GM23338 (cell line): ENCODE results near the gene PHOSPHO1. TPM values are rescaled to one million over a fixed set of nuclear protein-coding genes. Genes with fewer than 3 reads are reported as not detected.

Experiments
- ATAC-seq: fragments of 200-7000 bp; cut with Tn5 transposase; 3 replicates; pipeline ENCODE4 v1.9.1; 2020
- DNase-seq: peaks from one replicate; pipeline ENCODE4 v3.0.0-alpha.2; 2015; ENCODE audit warnings: low spot score
- H2AFZ ChIP-seq: fragments of 200-600 bp; sonication (generic); 2 replicates; pipeline ENCODE4 v1.8.0; 2016; ENCODE audit warnings: antibody characterized with exemption, mild to moderate bottlenecking, moderate library complexity
- H3F3A ChIP-seq: fragments of 200-600 bp; sonication (generic); replicated peaks from 2 replicates; pipeline ENCODE4 v1.8.0; 2017; ENCODE audit warnings: antibody characterized with exemption, mixed run types, low read depth
- H3K27ac ChIP-seq: fragments of 200-600 bp; sonication (generic); 2 replicates; pipeline ENCODE4 v1.6.1; 2016; ENCODE audit warnings: low read depth
- H3K27me3 ChIP-seq: fragments of 200-600 bp; sonication (generic); 2 replicates; pipeline ENCODE4 v1.8.0; 2016; ENCODE audit warnings: mild to moderate bottlenecking, mixed run types, moderate library complexity; ENCODE audit not compliant: insufficient read depth
- H3K36me3 ChIP-seq: fragments of 200-600 bp; sonication (generic); 2 replicates; pipeline ENCODE4 v1.8.0; 2016; ENCODE audit warnings: mild to moderate bottlenecking; ENCODE audit not compliant: insufficient read depth
- H3K4me1 ChIP-seq: fragments of 200-600 bp; sonication (generic); 2 replicates; pipeline ENCODE4 v1.8.0; 2016; ENCODE audit warnings: mild to moderate bottlenecking, moderate library complexity; ENCODE audit not compliant: insufficient read depth
- H3K4me2 ChIP-seq: fragments of 200-600 bp; sonication (generic); 2 replicates; pipeline ENCODE4 v1.7.1; 2017; ENCODE audit warnings: mixed run types
- H3K4me3 ChIP-seq: fragments of 200-600 bp; sonication (generic); 2 replicates; pipeline ENCODE4 v1.6.1; 2016; ENCODE audit warnings: mixed run types
- H3K79me2 ChIP-seq: fragments of 200-600 bp; sonication (generic); replicated peaks from 2 replicates; pipeline ENCODE4 v1.8.0; 2017; ENCODE audit warnings: mild to moderate bottlenecking; ENCODE audit not compliant: insufficient read depth
- H3K9me2 ChIP-seq: fragments of 200-600 bp; sonication (generic); 2 replicates; pipeline ENCODE4 v1.8.0; 2017; ENCODE audit not compliant: insufficient read depth
- H4K20me1 ChIP-seq: fragments of 200-600 bp; sonication (generic); replicated peaks from 2 replicates; pipeline ENCODE4 v1.8.0; 2017; ENCODE audit warnings: mild to moderate bottlenecking; ENCODE audit not compliant: insufficient read depth
- H3K27ac Mint-ChIP-seq: 2 replicates; pipeline ENCODE4 v1.8.0; 2020; ENCODE audit warnings: inconsistent platforms, mild to moderate bottlenecking, moderate library complexity, mixed read lengths
- H3K27me3 Mint-ChIP-seq: 3 replicates; pipeline ENCODE4 v1.8.0; 2022; ENCODE audit warnings: low read depth, mild to moderate bottlenecking, moderate library complexity, mixed read lengths, inconsistent platforms; ENCODE audit not compliant: insufficient read depth, poor library complexity
- H3K36me3 Mint-ChIP-seq: 3 replicates; pipeline ENCODE4 v1.8.0; 2021; ENCODE audit warnings: low read depth, mild to moderate bottlenecking, inconsistent platforms, moderate library complexity, mixed read lengths
- H3K4me1 Mint-ChIP-seq: 3 replicates; pipeline ENCODE4 v1.8.0; 2020; ENCODE audit warnings: mild to moderate bottlenecking, inconsistent platforms, mixed read lengths
- H3K4me3 Mint-ChIP-seq: 3 replicates; pipeline ENCODE4 v1.8.0; 2021; ENCODE audit warnings: moderate library complexity, mild to moderate bottlenecking, inconsistent platforms, mixed read lengths
- H3K9me3 Mint-ChIP-seq: 3 replicates; pipeline ENCODE4 v1.8.0; 2020; ENCODE audit warnings: moderate library complexity, mild to moderate bottlenecking, inconsistent platforms, mixed read lengths
- CREB1 ChIP-seq: fragments of 250-450 bp; sonication (Bioruptor Pico); IDR thresholded peaks from 2 replicates; pipeline ENCODE4 v1.5.0; 2020; ENCODE audit warnings: low read depth, mild to moderate bottlenecking, moderate library complexity
- EZH2 ChIP-seq: fragments of 200-600 bp; sonication (generic); IDR thresholded peaks from one replicate; pipeline ENCODE4 v1.8.0; 2017; ENCODE audit warnings: antibody characterized with exemption, mild to moderate bottlenecking, low read depth; ENCODE audit not compliant: unreplicated experiment
- EZH2phosphoT487 ChIP-seq: fragments of 200-600 bp; sonication (generic); IDR thresholded peaks from one replicate; pipeline ENCODE4 v1.8.1; 2018; ENCODE audit warnings: antibody characterized with exemption; ENCODE audit not compliant: unreplicated experiment
- JUNB ChIP-seq: IDR thresholded peaks from one replicate; pipeline ENCODE4 v1.6.1; 2016; ENCODE audit warnings: antibody characterized with exemption; ENCODE audit not compliant: unreplicated experiment
- NANOG ChIP-seq: IDR thresholded peaks from 2 replicates; pipeline ENCODE4 v1.6.1; 2016; ENCODE audit warnings: antibody characterized with exemption, borderline replicate concordance
- POLR2AphosphoS5 ChIP-seq: IDR thresholded peaks from 2 replicates; pipeline ENCODE4 v1.6.1; 2016; ENCODE audit warnings: antibody characterized with exemption, low read depth
- STAT1 ChIP-seq: IDR thresholded peaks from one replicate; pipeline ENCODE4 v1.6.1; 2016; ENCODE audit warnings: antibody characterized with exemption; ENCODE audit not compliant: unreplicated experiment
- ZNF114 ChIP-seq: fragments of 250-450 bp; sonication (Bioruptor Pico); IDR thresholded peaks from 2 replicates; pipeline ENCODE4 v1.5.0; 2020; ENCODE audit warnings: mild to moderate bottlenecking, moderate library complexity
- ZNF331 ChIP-seq: fragments of 250-450 bp; sonication (Bioruptor Pico); IDR thresholded peaks from 2 replicates; pipeline ENCODE4 v1.5.0; 2020; ENCODE audit warnings: low read depth, mild to moderate bottlenecking, moderate library complexity
- polyA plus RNA-seq: library from polyadenylated mRNA; unstranded; fragments of >200 nt; fragmentation: Nextera tagmentation; extraction: Ambion mirVana; gene quantifications from 2 replicates; pipeline ENCODE4 v1.2.1, GENCODE V29; 2016
- total RNA-seq: library from RNA; depleted of rRNA; stranded (reverse); fragments of >200 nt; shearing (Covaris generic); gene quantifications from 2 replicates; pipeline ENCODE4 v1.2.3, GENCODE V29; 2014
- TF ChIP-seq, protein P1 (sequence below): IDR thresholded peaks from 2 replicates; pipeline ENCODE4 v1.6.1; 2016; ENCODE audit warnings: antibody characterized with exemption
- TF ChIP-seq, protein P2 (sequence below): fragments of 250-450 bp; sonication (Bioruptor Pico); IDR thresholded peaks from 2 replicates; pipeline ENCODE4 v1.5.0; 2020; ENCODE audit warnings: mild to moderate bottlenecking, moderate library complexity

The PHOSPHO1 gene
- total and polyA plus RNA-seq, 2 experiments from 2014 or later: 0.71 to 2.2 TPM

DNA sequence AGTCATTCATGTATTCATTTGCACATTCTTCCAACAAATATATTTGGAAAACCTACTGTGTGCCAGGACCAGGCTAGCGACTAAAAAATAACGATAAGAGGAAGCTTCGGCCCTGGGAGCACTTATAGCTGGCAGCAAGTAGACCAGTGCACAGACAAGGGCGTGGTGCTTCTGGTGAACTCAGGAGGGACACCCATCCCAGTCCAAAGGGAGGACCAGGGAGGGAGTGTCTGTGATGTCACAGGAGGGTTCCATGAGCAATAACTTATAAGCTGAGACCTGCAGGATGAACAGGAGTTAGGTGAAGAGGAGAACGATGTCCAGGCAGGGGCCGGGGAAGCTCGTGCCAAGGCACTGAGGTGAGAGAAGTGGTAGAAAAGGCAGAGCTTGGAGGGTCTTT is 17.4 kb upstream of the PHOSPHO1 start:
- DNase-seq (no peak), ATAC-seq (no peak)
- no peak for TF ChIP-seq CREB1 (CRISPR knock-in tag)
- TF ChIP-seq, protein P1, sequence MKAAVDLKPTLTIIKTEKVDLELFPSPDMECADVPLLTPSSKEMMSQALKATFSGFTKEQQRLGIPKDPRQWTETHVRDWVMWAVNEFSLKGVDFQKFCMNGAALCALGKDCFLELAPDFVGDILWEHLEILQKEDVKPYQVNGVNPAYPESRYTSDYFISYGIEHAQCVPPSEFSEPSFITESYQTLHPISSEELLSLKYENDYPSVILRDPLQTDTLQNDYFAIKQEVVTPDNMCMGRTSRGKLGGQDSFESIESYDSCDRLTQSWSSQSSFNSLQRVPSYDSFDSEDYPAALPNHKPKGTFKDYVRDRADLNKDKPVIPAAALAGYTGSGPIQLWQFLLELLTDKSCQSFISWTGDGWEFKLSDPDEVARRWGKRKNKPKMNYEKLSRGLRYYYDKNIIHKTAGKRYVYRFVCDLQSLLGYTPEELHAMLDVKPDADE: no peak
- TF ChIP-seq JUNB: no peak
- no peak for TF ChIP-seq EZH2
- no peak for TF ChIP-seq NANOG
- H3K27me3 ChIP-seq: no peaks in the 10 kb centered on the region
- no peaks in the 10 kb centered on the region for H3F3A ChIP-seq
- Mint-ChIP-seq H3K4me3 (no peak overlapping the region), H3K9me3 (no peaks in the 10 kb centered on the region), H3K27ac (no peak overlapping the region), H3K36me3 (no peaks in the 10 kb centered on the region), H3K27me3 (peaks cover 4% of the 10 kb centered on the region), H3K4me1 (no peaks in the 10 kb centered on the region)
- no peak overlapping the region for H3K4me3 ChIP-seq
- no peaks in the 10 kb centered on the region for H3K79me2 ChIP-seq
- H3K36me3 ChIP-seq: no peaks in the 10 kb centered on the region
- H2AFZ ChIP-seq: no peak overlapping the region
- no peak overlapping the region for H3K4me2 ChIP-seq
- no peaks in the 10 kb centered on the region for H4K20me1 ChIP-seq
- no peak overlapping the region for H3K27ac ChIP-seq
- no peaks in the 10 kb centered on the region for H3K4me1 ChIP-seq
- H3K9me2 ChIP-seq: no peaks in the 10 kb centered on the region

DNA sequence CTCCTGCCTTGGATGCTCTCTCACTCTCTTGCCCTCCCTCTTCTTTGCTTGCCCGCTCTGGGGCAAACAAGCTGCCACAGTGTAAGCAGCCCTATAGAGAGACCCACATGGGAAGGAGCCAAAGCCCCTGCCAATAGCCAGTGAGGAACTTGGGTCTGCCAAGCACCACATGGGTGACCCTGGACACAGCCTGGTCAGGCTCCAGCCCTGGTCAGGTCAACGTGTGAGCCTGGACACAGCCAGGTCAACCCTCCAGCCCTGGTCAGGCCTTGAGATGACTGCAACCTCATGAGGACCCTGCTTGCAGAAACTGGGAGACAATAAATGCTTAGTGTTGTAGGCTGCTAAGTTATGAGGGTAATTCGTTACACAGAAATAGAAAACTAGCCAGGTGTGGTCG is 14.3 kb upstream of the PHOSPHO1 start:
- Mint-ChIP-seq H3K4me1 (no peaks in the 10 kb centered on the region), H3K27ac (no peak overlapping the region), H3K9me3 (no peaks in the 10 kb centered on the region), H3K36me3 (no peaks in the 10 kb centered on the region), H3K4me3 (no peak overlapping the region), H3K27me3 (peaks cover 3% of the 10 kb centered on the region)
- TF ChIP-seq ZNF331: no peak
- no peak for TF ChIP-seq NANOG
- TF ChIP-seq EZH2phosphoT487: no peak
- TF ChIP-seq JUNB: no peak
- no peak for TF ChIP-seq ZNF114 (CRISPR knock-in tag)
- TF ChIP-seq CREB1 (CRISPR knock-in tag): no peak
- no peak for DNase-seq
- no peaks in the 10 kb centered on the region for H3K9me2 ChIP-seq
- H3F3A ChIP-seq: no peaks in the 10 kb centered on the region
- H3K4me3 ChIP-seq: no peak overlapping the region
- no peaks in the 10 kb centered on the region for H3K79me2 ChIP-seq
- no peaks in the 10 kb centered on the region for H3K27me3 ChIP-seq
- ATAC-seq: no peak
- H3K27ac ChIP-seq: no peak overlapping the region
- H3K36me3 ChIP-seq: no peaks in the 10 kb centered on the region
- H3K4me2 ChIP-seq: no peak overlapping the region
- H2AFZ ChIP-seq: no peak overlapping the region
- no peaks in the 10 kb centered on the region for H3K4me1 ChIP-seq
- no peaks in the 10 kb centered on the region for H4K20me1 ChIP-seq

DNA sequence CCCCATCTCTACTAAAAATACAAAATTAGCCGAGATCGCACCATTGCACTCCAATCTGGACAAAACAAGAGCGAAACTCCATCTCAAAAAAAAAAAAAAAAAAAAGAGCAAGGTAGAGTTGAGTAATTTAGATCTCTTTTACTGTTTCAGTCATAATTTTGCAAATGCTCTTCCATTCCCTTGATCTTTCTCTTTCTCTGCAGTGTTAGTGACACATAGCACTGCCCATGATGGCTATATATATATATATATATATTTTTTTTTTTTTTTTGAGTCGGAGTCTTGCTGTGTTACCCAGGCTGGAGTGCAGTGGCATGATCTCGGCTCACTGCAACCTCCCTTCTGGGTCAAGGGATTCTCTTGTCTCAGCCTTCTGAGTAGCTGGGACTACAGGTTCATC is 12.2 kb upstream of the PHOSPHO1 start:
- Histone ChIP-seq H4K20me1 (no peaks in the 10 kb centered on the region), H3K4me2 (no peak overlapping the region), H3K4me1 (no peaks in the 10 kb centered on the region), H3K36me3 (no peaks in the 10 kb centered on the region), H3K27me3 (no peaks in the 10 kb centered on the region), H3K9me2 (no peaks in the 10 kb centered on the region), H3K4me3 (no peak overlapping the region), H2AFZ (no peak overlapping the region), H3K27ac (no peak overlapping the region), H3K79me2 (no peaks in the 10 kb centered on the region), H3F3A (no peaks in the 10 kb centered on the region)
- Mint-ChIP-seq H3K4me3 (no peak overlapping the region), H3K36me3 (no peaks in the 10 kb centered on the region), H3K27ac (no peak overlapping the region), H3K9me3 (no peaks in the 10 kb centered on the region), H3K27me3 (peaks cover 3% of the 10 kb centered on the region), H3K4me1 (no peaks in the 10 kb centered on the region)
- DNase-seq (no peak), ATAC-seq (no peak)
- TF ChIP-seq STAT1: no peak
- TF ChIP-seq POLR2AphosphoS5: no peak
- no peak for TF ChIP-seq CREB1 (CRISPR knock-in tag)
- TF ChIP-seq, protein P2, sequence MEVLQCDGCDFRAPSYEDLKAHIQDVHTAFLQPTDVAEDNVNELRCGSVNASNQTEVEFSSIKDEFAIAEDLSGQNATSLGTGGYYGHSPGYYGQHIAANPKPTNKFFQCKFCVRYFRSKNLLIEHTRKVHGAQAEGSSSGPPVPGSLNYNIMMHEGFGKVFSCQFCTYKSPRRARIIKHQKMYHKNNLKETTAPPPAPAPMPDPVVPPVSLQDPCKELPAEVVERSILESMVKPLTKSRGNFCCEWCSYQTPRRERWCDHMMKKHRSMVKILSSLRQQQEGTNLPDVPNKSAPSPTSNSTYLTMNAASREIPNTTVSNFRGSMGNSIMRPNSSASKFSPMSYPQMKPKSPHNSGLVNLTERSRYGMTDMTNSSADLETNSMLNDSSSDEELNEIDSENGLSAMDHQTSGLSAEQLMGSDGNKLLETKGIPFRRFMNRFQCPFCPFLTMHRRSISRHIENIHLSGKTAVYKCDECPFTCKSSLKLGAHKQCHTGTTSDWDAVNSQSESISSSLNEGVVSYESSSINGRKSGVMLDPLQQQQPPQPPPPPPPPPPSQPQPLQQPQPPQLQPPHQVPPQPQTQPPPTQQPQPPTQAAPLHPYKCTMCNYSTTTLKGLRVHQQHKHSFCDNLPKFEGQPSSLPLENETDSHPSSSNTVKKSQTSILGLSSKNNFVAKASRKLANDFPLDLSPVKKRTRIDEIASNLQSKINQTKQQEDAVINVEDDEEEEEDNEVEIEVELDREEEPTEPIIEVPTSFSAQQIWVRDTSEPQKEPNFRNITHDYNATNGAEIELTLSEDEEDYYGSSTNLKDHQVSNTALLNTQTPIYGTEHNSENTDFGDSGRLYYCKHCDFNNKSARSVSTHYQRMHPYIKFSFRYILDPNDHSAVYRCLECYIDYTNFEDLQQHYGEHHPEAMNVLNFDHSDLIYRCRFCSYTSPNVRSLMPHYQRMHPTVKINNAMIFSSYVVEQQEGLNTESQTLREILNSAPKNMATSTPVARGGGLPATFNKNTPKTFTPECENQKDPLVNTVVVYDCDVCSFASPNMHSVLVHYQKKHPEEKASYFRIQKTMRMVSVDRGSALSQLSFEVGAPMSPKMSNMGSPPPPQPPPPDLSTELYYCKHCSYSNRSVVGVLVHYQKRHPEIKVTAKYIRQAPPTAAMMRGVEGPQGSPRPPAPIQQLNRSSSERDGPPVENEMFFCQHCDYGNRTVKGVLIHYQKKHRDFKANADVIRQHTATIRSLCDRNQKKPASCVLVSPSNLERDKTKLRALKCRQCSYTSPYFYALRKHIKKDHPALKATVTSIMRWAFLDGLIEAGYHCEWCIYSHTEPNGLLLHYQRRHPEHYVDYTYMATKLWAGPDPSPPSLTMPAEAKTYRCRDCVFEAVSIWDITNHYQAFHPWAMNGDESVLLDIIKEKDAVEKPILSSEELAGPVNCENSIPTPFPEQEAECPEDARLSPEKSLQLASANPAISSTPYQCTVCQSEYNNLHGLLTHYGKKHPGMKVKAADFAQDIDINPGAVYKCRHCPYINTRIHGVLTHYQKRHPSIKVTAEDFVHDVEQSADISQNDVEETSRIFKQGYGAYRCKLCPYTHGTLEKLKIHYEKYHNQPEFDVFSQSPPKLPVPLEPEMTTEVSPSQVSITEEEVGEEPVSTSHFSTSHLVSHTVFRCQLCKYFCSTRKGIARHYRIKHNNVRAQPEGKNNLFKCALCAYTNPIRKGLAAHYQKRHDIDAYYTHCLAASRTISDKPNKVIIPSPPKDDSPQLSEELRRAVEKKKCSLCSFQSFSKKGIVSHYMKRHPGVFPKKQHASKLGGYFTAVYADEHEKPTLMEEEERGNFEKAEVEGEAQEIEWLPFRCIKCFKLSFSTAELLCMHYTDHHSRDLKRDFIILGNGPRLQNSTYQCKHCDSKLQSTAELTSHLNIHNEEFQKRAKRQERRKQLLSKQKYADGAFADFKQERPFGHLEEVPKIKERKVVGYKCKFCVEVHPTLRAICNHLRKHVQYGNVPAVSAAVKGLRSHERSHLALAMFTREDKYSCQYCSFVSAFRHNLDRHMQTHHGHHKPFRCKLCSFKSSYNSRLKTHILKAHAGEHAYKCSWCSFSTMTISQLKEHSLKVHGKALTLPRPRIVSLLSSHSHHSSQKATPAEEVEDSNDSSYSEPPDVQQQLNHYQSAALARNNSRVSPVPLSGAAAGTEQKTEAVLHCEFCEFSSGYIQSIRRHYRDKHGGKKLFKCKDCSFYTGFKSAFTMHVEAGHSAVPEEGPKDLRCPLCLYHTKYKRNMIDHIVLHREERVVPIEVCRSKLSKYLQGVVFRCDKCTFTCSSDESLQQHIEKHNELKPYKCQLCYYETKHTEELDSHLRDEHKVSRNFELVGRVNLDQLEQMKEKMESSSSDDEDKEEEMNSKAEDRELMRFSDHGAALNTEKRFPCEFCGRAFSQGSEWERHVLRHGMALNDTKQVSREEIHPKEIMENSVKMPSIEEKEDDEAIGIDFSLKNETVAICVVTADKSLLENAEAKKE: no peak
- TF ChIP-seq EZH2: no peak
- TF ChIP-seq ZNF331: no peak
- TF ChIP-seq JUNB: no peak
- TF ChIP-seq NANOG: no peak
